K562 (cell line): ENCODE data around the gene FAM131C. TPM values are rescaled to one million over a fixed set of nuclear protein-coding genes. Genes with fewer than 3 reads are reported as not detected.
A peak's percentile ranks its signal among the peaks of the same experiment; 100 is the strongest.

Experiments used
- ATAC-seq: fragments of 200-7000 bp; cut with Tn5 transposase; 3 replicates; pipeline ENCODE4 v1.9.1; 2020; ENCODE audit warnings: moderate library complexity
- BruUV-seq: library from RNA; stranded (reverse); fragments of 400-500 nt; replicated peaks from 2 replicates; lab custom pipeline; 2021; lab: Mats Ljungman, UMichigan
- CTCF ChIA-PET: fragments of 300-600 bp; formaldehyde crosslinking; extraction: SDS; loops from one replicate; lab custom pipeline; 2021; ENCODE audit warnings: low intra/inter-chr PET ratio; lab: Yijun Ruan, JAX
- POLR2A ChIA-PET: fragments of 300-600, 350-650 bp; sonication (Branson Sonifier 250); formaldehyde crosslinking; extraction: SDS; loops from one replicate; lab custom pipeline; 2021; ENCODE audit warnings: antibody characterized with exemption, inconsistent platforms; lab: Yijun Ruan, JAX
- DNase-seq, 4 experiments: peaks; one replicate each; pipeline versions ENCODE4 v3.0.0 to v3.0.0-alpha.2; 2011 to 2018; ENCODE audit warnings: low spot score in 3 of 4, mixed read lengths in 3 of 4; ENCODE audit errors: extremely low read depth in 1 of 4
- FAIRE-seq: peaks from 2 replicates; lab custom pipeline; 2011; peaks lifted over from hg19 to GRCh38; lab: Jason Lieb, UNC
- H2AFZ ChIP-seq: 2 replicates; pipeline ENCODE4 v1.6.0; 2011; ENCODE audit warnings: low read depth, low read length, control low read depth, inconsistent platforms
- H3K27ac ChIP-seq: fragments of 200-600 bp; 3 replicates; pipeline ENCODE4 v1.8.0; 2011; ENCODE audit warnings: low read depth, mild to moderate bottlenecking, control low read depth, inconsistent platforms, low read length, moderate library complexity, mixed read lengths; ENCODE audit errors: extremely low read depth
- H3K27me3 ChIP-seq, 2 experiments: fragments of 300-600 bp in 1 of 2; 2 replicates in 1 of 2; 3 replicates in 1 of 2; pipeline versions ENCODE4 v1.6.0 to v1.8.0; 2011; ENCODE audit warnings: inconsistent platforms in 2 of 2, low read length in 2 of 2, mild to moderate bottlenecking in 1 of 2, mixed read lengths in 1 of 2, moderate library complexity in 1 of 2; ENCODE audit not compliant: control insufficient read depth in 2 of 2, insufficient read depth in 2 of 2
- H3K36me3 ChIP-seq: fragments of 300-600 bp; 3 replicates; pipeline ENCODE4 v1.8.0; 2011; ENCODE audit warnings: mild to moderate bottlenecking, low read length, inconsistent platforms; ENCODE audit not compliant: control insufficient read depth, insufficient read depth
- H3K4me1 ChIP-seq, 2 experiments: fragments of 200-600 bp in 1 of 2; replicated peaks in 1 of 2; 2 replicates in 1 of 2; 3 replicates in 1 of 2; pipeline versions ENCODE4 v1.5.1 to v1.8.0; 2011; ENCODE audit warnings: inconsistent platforms in 2 of 2, low read length in 2 of 2, mild to moderate bottlenecking in 1 of 2, mixed read lengths in 1 of 2, moderate library complexity in 1 of 2; ENCODE audit not compliant: control insufficient read depth in 2 of 2, insufficient read depth in 2 of 2
- H3K4me2 ChIP-seq: 2 replicates; pipeline ENCODE4 v1.6.1; 2011; ENCODE audit warnings: low read length, control low read depth, inconsistent platforms, mixed read lengths; ENCODE audit not compliant: insufficient read depth
- H3K4me3 ChIP-seq: fragments of 200-600 bp; sonication (generic), shearing (Covaris generic); 2 replicates; pipeline ENCODE4 v1.5.1; 2016; ENCODE audit warnings: control low read depth, inconsistent platforms
- H3K79me2 ChIP-seq: fragments of 200-600 bp; 3 replicates; pipeline ENCODE4 v1.8.0; 2011; ENCODE audit warnings: low read length, inconsistent platforms; ENCODE audit not compliant: control insufficient read depth, insufficient read depth
- H3K9ac ChIP-seq, 2 experiments: 2 replicates each; pipeline versions ENCODE4 v1.6.0 to v1.6.1; 2011; ENCODE audit warnings: low read depth in 2 of 2, low read length in 2 of 2, control low read depth in 1 of 2, inconsistent platforms in 1 of 2, mild to moderate bottlenecking in 1 of 2, mixed read lengths in 1 of 2; ENCODE audit not compliant: insufficient read depth in 1 of 2
- H3K9me1 ChIP-seq: one replicate; pipeline ENCODE4 v1.6.0; 2011; ENCODE audit warnings: inconsistent platforms, mild to moderate bottlenecking, low read length, moderate library complexity; ENCODE audit not compliant: control insufficient read depth, insufficient read depth
- H3K9me3 ChIP-seq: replicated peaks from 2 replicates; pipeline ENCODE4 v1.5.1; 2011; ENCODE audit warnings: low read depth, low read length, inconsistent platforms; ENCODE audit not compliant: control insufficient read depth, insufficient read depth
- H4K20me1 ChIP-seq: replicated peaks from 2 replicates; pipeline ENCODE4 v1.6.1; 2011; ENCODE audit warnings: low read length, inconsistent platforms, mixed read lengths; ENCODE audit not compliant: control insufficient read depth, insufficient read depth
- NR1H2 ChIP-seq: sonication (generic); formaldehyde crosslinking; IDR thresholded peaks from 2 replicates; pipeline ENCODE4 v1.4.0; 2020; ENCODE audit warnings: mild to moderate bottlenecking, missing genetic modification reagents
- TEAD2 ChIP-seq: fragments of 450-650 bp; IDR thresholded peaks from 2 replicates; pipeline ENCODE4 v1.6.1; 2016; ENCODE audit warnings: missing genetic modification characterization, control low read depth, missing compliant biosample characterization
- THAP12 ChIP-seq: fragments of 250-450 bp; sonication (Bioruptor Pico); IDR thresholded peaks from 2 replicates; pipeline ENCODE4 v1.9.0; 2021; ENCODE audit warnings: mild to moderate bottlenecking, inconsistent platforms
- ZBTB5 ChIP-seq: fragments of 450-650 bp; IDR thresholded peaks from 2 replicates; pipeline ENCODE4 v1.6.1; 2017; ENCODE audit warnings: antibody characterized with exemption
- ZNF24 ChIP-seq: fragments of 450-650 bp; IDR thresholded peaks from 2 replicates; pipeline ENCODE4 v1.6.1; 2016
- ZNF318 ChIP-seq, 2 experiments: fragments of 450-650 bp; IDR thresholded peaks; 2 replicates each; pipeline ENCODE4 v1.6.1; 2016; ENCODE audit warnings: mild to moderate bottlenecking in 2 of 2, borderline replicate concordance in 1 of 2, low read depth in 1 of 2, moderate library complexity in 1 of 2
- WGBS: fragments of 100-300 bp; shearing (Covaris generic); methylation state at CpG from one replicate; pipeline ENCODE4 v1.1.6; 2016; ENCODE audit warnings: low coverage, mixed read lengths; ENCODE audit not compliant: insufficient coverage; ENCODE audit errors: missing lambda C conversion rate; 5-methylcytosine and 5-hydroxymethylcytosine counted together
- in situ Hi-C: fragments of 300-500 bp; cut with MboI; formaldehyde crosslinking; loops from 4 replicates; pipeline ENCODE4 v1.15.0; 2018; ENCODE audit warnings: inconsistent platforms, mixed read lengths
- intact Hi-C: fragments of 100-400 bp; cut with micrococcal nuclease; formaldehyde crosslinking; loops from 2 replicates; pipeline ENCODE4 v1.14.2; 2022
- polyA plus RNA-seq, 8 experiments: library from polyadenylated mRNA; depleted of rRNA in 4 of 8; stranded (reverse) in 5 of 8; unstranded in 3 of 8; fragments of >200 nt; fragmentation: Nextera tagmentation in 2 of 8; fragmentation: Illumina TruSeq in 1 of 8; extraction: Ambion mirVana in 2 of 8; extraction: Trizol in 1 of 8; gene quantifications; 2 replicates each; pipeline versions ENCODE4 v1.2.1 to v1.2.3, GENCODE V29; 2011 to 2014; ENCODE audit warnings: inconsistent platforms in 1 of 8, missing spikeins in 1 of 8
- total RNA-seq, 7 experiments: library from RNA; depleted of rRNA in 6 of 7; stranded (reverse); fragments of >200 nt in 6 of 7; fragmentation: Illumina TruSeq in 2 of 7; extraction: Trizol in 2 of 7; gene quantifications; 2 replicates each; pipeline versions ENCODE4 v1.2.1 to v1.2.3, GENCODE V29; 2011 to 2021; ENCODE audit warnings: low replicate concordance in 1 of 7

Gene FAM131C
- total and polyA plus RNA-seq, 9 of the 15 experiments (the other 6 are each of a cell fraction or from before 2014, with no cell fraction given): 0.10 to 0.29 (median 0.16) TPM; not detected in 6

- H3K79me2 ChIP-seq: no peaks in the 10 kb centered on the region
- no peaks in the 10 kb centered on the region for H3K9me3 ChIP-seq
- H3K27ac ChIP-seq: no peak overlapping the region
- H3K36me3 ChIP-seq: no peaks in the 10 kb centered on the region
- no peak overlapping the region for H3K4me2 ChIP-seq
- H3K9me1 ChIP-seq: no peaks in the 10 kb centered on the region
- BruUV-seq: no TSS peak
- FAIRE-seq: no peak
- H3K4me3 ChIP-seq: no peak overlapping the region
- H3K4me1 ChIP-seq: peaks cover 6 to 33% of the 10 kb centered on the region in 2 experiments; a peak in 4 of 5 replicates
- in situ Hi-C loops (no loop called here), intact Hi-C loops (no loop called here)
- H2AFZ ChIP-seq: no peak overlapping the region
- WGBS: 61% methylated on average over 10 of the region's 10 CpGs
- no peaks in the 10 kb centered on the region for H3K27me3 ChIP-seq
- no peak for ATAC-seq
- no peak for DNase-seq
- CTCF ChIA-PET: no interaction called here
- peak overlapping the region in 1 of 2 experiments; percentile 43; a peak in 1 of 4 replicates for H3K9ac ChIP-seq
- H4K20me1 ChIP-seq: no peaks in the 10 kb centered on the region
- POLR2A ChIA-PET: interaction anchor here (0.6 to 1.2 kb wide), 4 partner anchors 13 to 218 kb away, joined by 3 to 5 read pairs (median 3); no protein-coding TSS in a partner anchor
- no peak for TF ChIP-seq NR1H2 (CRISPR knock-in tag)
- no peak for TF ChIP-seq ZBTB5
- no peak for TF ChIP-seq THAP12 (CRISPR knock-in tag)
- no peak for TF ChIP-seq ZNF318 (IDR thresholded peaks at IDR 0.05; ENCODE audit: borderline replicate concordance in 1 of 2, low read depth in 1 of 2)
- no peak for TF ChIP-seq TEAD2 (tag)
- no peak for TF ChIP-seq ZNF24
Measured at GRCh38 chr1:16119926-16120325, 46.5 kb upstream of the FAM131C start.
